ENCODE data around the gene ELN.

The ELN gene

DNA sequence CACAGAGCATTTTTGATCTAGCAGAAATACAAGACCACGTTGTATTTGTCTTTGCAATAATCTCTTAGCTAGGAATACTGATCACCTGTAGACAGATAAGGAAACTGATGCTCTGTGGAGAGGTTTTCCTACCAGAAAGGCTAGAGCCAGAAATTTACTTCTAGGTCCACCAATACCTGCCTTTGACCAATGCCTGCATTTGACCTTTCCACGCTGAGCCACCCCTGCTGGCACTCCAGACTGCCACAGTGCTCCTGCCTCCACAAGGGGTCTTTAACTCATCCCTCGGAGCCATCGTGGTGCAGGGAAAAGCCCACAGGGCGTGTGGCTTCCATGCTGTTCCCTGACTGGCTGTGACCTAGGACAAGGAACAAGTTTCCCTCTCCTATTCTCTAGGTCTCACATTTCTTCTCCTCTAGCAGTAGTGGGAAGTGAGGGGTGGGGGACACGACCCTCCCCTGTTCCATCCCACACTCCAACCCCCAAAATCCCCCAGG lies 1.5 kb upstream of the ELN start:
- no peak for DNase-seq

DNA sequence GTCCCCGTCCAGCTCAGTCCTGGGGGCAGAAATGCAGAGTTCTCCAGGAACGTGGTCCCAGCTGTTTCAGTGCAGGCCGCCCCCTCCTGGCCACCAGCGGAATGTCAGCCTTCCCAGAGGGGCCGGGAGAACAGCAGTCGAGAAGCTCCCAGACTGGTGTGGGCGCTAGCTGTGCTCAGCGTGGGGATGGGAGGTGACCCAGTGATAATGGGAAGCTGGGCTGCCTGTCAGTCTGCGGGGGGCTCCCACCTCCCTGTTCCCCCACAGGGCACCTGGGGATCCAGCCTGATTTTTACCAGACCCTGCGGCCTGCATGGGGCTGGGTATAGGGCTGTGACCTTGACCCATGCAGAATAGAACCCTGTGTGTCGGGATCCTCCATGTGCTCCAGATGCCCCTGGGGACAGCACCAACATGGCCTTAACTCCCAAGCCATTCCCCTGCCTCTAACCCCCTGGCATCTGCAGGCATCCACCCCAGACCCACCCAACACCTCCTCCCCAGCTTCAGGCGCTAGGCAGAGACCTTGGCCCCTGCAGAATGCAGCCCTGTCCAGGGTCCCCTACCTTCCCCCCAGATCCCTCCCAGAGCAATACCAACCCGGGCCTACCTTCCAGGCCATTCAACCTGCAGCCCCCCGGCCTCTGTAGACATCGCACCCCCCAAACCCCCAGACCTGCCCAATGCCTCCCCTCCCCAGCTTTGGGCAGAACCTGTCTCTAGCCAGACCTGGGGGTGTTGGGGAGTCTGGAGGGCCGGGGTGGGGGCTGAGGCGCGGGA lies 880 bp upstream of the ELN start:
- DNase-seq, result peak; percentile 86

DNA sequence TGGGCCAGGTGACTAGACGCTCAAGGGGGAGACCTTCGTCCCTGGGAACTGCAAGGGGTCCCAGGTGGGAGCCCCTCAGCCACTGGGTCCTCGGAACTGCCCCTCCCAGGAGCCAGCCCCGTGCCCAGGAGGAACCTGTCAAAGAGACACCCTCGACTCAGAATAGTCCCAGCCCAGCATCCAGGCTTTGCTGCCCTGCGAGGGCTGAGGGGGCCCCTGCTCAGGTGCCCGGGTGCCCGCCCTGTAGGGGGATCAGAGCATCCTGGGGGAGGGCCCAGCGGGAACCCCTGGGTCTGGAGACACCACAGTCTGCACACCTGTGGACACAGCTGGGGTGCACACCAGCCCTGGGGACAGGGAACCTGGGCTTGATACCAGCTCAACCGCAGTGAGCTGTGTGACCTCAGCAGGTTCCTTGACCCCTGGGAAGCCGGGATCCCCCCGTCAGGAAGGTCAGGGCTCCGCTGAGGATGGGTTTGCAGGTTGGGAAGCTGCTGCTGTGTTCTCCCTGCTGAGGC lies 407 bp downstream of the ELN start:
- DNase-seq, result no peak

DNA sequence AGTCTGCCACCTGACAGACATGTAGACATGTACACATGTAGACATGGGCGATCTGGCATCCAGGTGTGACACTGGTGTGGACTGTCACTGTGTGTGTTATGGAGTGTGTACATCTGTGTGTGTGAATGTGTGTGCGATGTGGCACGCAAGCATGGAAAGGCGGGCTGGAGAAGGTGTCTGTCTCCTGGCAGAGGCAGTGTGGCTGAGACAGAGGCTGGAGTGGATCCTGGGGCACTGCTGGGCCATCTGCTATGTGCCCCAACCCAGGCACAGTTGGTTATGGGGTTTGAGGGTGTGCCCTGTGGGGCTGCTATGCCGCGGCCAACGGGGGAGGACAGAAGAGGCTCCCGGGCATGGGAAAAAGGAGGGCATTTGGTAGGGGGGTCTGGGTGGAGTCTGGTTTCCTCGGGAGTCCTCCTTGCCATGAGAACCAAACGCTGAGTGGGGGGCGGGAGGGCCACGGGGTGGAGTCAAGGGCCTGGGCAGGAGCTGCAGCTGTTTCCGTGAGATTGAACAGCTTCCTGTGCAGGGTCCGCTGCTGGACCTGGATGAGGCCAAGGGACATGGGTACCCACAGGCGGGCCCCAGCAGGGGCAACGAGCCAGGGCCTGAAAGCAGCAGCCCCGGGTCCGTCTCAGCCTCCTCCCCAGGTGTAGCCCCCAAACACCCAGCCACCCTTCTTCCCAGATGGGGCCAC lies 1.3 kb downstream of the ELN start:
- no peak for DNase-seq

DNA sequence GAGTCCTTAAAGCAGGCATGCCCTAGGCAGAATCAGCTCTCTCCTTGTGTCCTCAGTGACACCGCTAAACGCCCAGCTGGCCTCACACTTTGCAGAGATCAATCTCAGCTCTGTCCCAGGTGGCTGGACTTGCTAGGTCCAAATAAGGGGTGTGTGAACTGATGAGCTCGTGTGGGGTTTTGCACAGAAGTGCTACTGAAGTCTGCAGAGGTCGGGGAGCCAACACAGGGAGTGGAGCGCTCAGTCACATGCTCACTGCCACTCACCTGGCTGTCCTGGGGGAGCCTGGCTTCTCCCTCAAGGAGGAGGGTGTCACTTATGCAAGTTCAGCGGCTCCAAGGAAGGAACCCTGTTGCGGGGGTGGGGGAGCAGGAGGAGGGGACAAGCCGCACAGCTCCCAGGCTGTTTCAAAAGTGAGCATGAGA lies 2.0 kb downstream of the ELN start:
- DNase-seq, result no peak

DNA sequence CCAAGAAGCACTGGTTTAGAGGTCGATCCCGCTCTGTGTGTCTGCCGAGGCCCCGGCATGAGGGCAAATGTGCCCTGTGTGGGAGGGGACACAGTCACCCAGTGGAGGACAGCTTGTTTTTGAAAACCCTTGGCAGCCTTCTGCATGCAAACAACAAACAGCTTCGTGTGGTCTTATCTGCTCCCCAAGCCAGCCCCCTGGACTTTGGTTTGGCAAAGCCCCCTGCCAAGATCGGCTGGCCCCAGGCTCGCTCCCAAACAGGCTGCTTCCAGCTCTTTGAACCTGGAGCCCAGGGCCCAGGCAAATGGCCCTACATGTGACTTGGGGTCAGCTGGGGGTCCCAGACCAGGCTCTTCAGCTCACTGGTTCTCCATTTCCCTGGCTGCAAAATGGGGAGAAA lies 2.9 kb downstream of the ELN start:
- no peak for DNase-seq

DNA sequence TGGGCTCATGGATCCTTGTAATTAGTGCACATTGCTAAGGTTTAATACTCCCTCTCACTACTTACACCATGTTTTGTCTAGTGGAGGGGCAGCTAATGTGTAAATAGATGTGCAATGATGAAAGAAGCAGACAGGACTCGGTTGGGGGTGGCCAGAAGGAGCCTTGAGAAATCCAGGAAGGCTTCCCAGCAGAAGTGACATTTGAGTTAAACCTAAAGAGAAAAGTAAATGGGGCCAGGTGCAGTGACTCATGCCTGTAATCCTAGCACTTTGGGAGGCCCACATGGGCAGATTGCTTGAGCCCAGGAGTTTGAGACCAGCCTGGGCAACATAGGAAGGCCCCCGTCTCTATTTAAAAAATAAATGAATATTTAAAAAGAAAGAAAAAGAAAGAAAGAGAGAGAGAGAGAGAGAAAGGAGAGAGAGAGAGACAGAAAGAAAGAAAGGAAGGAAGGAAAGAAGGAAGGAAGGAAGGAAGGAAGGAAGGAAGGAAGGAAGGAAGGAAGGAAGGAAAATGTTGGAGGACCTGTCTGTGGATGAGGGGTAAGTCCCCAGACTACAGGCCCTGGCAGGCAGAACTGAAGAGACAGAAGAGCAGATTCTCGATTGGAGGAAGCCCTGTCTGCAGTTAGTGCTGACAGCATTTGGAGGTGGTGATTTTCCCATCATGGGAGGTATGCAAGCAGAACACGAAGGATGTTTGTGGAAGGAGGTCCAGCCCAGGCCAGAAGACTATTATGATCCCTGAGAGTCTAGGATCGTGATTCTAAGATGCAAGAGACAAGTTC lies 3.6 kb downstream of the ELN start:
- DNase-seq, result no peak

DNA sequence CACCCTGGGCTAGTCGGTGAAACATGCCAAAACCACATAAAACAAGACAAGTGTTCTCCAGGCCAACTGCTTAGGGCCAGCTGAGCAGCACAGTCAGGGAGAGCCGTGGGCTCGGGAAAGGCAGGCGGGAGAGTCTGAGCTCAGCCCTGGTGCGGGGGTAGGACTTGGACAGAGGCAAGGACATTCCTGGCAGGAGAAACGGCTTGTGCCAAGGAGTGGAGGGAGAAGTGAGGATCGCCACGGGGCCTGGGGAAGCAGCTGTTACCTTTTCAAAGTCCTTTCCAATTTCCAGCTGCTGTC lies 4.2 kb downstream of the ELN start:
- DNase-seq, result peak; percentile 29

DNA sequence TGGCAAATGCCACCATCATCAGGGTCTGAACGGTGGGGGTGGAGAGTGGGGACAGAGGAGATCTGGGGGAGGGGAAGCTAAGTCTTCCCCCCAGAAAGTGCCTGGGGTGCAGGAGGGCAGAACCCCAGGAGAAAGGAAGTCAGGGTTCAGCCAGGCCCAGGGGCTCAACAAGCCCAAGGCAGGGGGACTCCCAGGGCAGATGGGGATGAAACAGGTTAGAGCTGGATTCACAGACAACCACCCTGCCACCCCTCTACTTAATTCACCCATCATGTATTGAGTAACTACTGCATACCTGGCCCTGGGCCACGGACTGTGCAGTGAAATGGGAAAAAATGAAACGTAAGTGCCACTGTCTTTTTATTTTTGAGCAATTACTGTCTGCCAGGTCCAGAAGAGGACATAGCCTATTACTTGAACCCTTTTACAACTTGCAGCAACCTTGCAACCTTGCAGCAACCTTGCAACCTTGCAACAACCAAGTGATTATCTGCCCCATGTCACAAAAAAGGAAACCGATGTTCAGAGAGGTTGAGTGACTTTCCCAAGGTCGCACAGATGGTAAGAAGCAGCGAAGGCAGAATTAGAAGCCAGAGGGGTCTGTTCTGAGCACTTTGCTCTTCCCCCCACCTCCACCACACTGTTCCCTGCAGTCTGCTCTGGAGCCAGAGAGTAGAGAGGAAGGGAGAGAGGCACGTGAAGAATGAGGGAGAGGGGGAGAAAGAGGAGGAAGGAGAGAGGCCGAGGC lies 4.8 kb downstream of the ELN start:
- no peak for DNase-seq

DNA sequence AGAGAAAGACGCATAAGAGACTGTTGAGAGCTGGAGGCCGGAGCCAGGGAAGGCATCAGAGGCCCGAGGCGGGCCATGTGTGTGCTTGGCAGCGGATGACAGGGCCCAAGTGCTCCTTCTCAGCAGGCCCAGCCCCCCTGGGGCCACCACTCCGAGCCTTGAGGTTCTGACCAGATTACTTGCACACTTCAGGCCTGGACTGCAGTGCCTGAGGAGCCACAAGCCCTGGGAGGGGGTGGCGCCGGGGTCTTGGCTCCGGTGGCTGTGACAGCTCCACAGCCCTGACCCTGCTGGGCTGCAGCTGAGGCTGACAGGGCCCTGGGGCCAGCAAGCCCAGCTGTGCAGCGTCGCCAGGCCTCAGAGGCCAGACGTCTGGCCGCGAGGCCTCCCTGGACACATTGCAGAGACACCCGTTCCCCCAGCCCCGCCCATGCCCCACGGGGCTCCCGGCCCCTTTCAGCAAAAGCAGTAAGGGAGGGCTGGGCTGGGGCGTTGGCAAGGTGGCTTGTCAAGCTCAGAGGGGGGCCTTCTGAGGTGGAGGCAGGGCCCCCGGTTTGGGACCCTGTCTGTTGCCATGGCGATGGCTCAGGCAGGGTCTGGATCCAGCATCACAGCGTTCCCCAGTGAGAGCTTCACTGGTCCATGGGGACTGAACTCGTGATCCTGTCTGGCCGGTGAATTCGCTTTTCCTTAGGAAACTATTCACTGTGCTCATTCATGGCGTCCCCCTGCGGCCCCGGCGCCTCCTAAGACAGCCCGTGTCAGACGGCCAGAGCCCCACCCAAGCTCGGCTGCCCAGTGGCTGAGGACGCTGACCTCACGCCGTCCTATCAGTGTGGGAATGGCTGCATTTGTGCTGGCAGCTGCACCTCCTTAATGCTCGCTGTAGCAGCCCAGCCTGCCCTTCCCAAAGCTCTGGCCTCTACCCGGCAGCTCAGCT lies 5.7 kb downstream of the ELN start:
- DNase-seq, result no peak

DNA sequence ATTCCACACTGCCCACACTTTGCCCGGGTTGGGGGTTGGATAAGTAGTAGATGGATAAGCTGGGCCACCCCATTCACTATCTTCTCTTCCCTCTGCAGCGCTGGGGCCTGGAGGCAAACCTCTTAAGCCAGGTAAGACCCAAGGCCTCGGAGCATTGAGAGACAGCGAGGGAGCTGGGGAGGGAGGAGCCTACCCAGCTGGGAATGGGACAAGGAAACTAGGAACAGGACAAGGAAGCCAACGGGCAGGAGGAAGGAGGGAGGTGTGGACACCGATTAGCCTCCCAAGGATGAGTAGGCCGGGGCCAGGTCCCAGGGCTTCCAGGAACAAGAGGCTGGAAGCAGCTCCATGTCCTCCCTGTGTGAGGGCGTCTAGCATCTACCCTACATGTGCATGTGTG lies 9.6 kb downstream of the ELN start:
- no peak for DNase-seq

DNA sequence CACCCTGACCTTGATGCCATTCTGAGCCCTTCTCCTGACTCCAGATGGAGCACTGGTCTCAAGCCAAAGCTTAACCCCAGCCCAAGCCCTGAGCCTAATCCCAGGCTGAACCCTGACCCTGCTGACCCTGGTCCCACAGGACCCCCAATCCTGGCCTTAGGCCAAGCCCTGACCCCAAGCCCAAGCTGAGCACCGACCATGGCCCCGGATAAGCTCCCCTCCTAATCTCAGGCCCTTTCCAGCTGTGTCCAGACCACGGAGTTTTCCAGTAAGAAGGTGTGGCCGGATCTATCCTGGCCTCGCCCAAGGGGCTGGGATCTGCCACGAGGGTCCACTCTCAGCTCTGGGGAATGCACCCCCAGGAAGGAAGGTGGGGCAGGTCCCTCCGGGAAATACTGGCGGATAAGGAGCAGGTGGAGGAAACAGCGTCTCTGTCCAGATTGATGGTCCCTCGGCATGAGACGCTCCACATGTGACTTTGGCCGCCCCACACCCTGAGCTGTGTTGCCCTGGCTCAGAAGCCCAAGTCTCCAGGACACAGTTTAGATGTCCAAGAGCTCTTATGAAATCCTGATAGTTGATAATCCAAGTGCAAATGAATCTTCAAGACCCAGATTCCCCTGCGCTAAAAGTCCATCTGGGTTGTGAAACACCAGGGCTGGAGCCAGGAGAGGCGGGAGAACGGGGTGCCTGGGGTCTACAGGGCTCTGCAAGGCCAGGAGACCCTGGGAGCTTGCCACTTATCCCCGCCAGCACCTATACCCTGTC lies 10.4 kb downstream of the ELN start:
- DNase-seq, result no peak

DNA sequence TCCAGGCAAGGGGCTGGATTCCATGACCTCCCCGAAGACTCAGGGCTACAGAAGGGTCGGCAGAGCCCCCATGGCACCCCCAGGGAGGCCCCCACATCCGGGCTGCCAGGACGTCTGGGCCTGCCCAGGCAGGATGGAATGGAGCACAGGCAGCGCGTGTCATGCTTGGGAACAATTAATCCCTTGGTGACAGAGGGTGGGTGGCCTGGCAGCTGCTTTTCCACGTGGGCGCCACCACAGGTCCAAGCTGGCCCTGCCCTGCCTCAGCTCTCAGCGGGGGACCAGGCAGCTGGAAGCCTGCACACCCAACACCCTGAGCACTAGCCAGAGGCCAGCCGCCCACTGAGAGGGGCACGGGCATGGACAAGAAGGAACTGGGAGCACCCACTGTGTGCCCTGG lies 11.4 kb downstream of the ELN start:
- no peak for DNase-seq

DNA sequence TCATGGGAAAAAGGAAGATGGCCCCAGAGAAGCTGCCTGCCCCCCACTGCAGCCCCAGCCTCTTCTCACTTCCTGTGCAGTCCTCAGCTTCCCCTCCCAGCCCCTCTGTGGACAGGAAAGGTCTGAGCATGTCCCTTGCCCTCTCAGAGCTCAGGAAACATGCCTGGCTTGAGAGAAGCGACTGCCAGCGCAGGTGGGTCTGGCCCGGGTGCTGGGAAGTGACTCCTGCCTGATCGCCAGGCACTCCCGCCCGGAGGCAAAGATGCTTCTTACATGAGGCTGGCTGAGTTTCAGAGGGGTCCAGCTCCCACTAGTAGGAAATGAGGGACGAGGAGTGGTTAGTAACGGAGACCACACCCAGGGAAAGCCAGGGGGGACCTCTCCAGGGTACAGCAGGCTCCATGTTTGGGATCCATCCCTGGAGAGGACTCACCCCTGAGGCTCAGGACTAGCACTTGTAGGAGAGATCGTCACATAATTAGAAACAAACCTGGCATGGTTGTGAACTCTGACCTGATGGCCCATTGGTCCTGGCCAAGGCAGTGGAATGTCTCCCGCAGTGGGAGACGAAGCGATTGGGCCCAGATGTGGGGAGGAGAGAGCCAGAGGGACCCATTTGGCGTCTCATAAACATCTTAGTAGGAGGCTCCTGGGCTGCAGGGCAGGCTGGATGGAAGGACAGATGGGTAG lies 12.3 kb downstream of the ELN start:
- DNase-seq, result no peak

DNA sequence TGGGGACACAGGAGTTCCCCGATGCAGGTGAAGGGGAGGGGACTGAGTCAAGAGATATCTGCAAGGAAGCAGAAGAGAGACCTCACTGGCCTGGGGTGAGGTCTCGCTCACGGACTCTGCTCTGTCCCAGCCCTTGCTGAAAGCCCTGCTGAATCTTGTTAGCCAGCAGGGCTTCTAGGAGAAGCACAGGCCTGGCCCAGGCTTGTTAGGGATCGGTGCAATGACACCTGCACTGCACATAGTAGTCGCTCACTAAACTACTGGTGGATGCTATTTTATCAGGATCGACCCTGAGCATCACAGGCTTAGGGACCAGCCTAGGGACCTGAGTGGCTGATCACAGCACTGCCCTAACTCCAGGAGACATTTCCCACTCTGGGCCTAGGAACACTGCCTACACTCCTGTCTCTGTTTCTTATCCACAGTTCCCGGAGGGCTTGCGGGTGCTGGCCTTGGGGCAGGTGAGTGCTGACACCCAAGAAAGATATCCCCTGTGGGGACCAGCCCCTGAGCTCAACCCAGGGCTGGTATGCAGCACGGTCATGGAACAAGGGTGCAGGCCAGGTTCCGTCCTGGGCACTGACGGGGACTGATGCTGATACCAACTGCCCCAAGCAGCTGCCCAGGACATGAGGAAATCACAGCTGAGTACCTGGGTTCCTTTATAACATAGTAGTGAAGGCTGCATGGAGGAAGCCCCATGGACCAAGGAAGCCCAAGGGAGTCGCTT lies 13.0 kb downstream of the ELN start:
- DNase-seq, result no peak

DNA sequence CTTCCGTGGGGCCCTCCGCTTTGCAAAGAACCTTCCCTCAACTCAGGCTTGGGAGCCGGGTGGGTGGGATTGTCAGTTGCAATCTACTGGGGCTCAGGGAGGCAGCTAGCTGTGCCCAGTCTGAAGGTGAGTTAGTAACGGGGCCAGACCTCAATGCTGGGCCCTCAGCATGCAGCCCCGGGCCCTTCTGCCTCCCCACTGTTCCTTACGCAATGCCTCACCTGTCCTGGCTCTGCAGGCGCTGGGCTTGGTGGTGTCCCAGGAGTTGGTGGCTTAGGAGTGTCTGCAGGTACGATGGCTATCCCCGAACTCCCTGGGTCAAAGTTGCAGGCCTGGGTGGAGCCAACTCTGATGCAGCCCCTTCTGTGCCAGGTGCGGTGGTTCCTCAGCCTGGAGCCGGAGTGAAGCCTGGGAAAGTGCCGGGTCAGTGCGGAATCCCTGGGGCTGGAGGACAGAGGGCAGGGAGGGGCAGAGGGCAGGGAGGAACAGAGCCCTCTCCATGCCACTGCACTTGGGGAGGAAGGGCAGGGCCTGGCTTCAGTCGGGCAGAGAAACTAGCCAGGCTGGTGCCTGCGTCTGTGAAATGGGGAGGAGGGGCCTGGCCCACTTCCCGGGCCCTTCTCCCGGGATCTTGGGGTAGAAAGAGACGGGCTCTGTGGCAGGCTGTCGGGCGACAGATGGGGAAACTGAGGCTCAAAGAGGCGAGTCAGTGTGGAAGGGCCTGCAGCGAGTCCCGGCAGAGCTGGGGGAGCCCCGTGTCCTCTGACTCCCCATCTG lies 15.0 kb downstream of the ELN start:
- no peak for DNase-seq

DNA sequence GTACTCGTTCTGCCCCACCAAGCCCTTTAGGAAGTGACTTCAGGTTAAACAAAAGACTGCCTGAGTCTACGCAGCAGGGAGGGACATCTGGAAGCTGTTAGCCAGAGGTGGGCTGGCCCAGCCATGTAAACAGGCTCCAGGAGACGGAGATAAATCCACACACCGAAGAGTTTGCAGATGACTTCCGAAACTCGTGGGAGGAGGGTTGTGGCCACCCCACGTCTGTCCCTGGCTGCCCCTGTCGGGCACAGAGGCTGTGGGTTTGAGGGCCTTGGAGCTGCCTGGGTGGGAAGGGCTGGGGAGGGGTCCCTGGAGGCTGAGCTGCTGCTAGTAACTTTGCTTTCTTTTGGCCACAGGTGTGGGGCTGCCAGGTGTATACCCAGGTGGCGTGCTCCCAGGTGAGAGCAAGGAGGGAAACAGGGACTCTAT lies 15.6 kb downstream of the ELN start:
- no peak for DNase-seq
